NCI-H2107 treated with DMSO at 0.1 percent for 48 hours (cell line): Measurements from ENCODE around the gene M1AP.
A peak's percentile ranks its signal among the peaks of the same experiment; 100 is the strongest.
"Not testable (repeated sequence)": the region's sequence is repeated elsewhere in the genome, so short reads cannot be mapped to it uniquely, and the experiment has no call there.

Experiments used
- DNase-seq: peaks from one replicate; lab custom pipeline; 2025; ENCODE audit not compliant: unreplicated experiment; lab: John Stamatoyannopoulos, UW

The M1AP gene

DNA sequence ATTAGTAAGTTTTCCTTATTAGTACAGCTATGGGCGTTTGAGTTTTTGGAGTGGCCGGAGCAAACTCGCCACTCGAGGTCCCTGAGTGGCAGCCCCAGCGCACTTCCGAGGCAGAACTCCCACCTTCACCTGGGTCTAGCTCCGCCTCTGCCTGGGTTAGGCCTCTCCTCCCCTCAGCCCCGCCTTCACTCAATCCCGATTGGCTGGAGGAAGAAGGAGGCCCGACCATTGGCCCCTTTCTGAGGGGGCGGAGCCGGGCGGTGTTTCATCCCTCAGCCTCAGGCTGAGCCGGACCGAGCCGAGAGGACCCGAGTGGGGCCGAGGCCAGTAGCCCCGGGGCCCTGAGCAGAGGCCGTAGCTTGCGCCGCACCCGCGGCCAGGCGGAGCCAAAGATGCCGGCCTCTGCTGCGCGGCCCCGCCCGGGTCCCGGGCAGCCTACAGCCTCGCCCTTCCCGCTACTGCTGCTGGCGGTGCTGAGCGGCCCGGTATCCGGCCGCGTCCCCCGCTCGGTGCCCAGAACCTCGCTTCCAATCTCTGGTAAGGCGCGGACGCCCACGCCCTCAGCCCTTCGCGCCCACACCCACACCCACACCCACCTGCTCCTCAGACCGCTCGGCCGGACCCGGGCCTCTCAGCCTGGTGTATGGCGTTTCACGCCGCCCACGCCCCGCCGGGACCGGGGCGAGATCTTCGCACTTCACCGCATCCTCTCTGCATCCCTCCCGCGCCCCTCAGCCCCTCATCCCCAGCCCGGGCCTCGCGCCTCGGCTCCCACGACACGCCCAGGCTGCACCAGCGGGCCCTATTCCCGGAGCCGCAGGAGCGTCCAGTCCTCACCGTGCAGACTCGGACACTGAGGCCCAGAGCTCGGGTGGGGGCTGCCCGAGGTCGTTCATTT lies 6.1 kb upstream of the M1AP start, which contains the start of gene SEMA4F:
SEMA4F (plus strand) TSS at position 263 of the 898 bp plus-strand sequence; CDS start at position 393, 130 bp downstream.
- DNase-seq: peak; percentile 91

DNA sequence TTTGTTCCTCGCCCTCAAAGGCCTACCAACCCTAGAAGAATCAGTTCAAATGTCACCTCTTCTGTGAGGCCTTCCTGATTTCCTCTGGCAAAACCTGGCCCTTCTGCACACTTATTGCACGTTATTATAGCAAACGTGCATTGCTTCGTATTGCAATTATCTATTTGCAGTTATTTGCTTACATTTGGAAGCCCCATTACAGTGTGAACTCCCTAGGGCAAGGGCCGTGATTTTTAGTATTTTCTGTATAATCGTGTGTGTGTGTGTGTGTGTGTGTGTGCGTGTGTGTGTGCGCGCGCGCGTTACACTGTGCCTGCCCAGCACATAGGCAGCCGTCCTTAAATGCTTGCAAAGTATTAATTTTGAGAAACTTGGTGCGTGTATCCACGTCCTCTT lies 5.5 kb upstream of the M1AP start:
- DNase-seq: no peak

DNA sequence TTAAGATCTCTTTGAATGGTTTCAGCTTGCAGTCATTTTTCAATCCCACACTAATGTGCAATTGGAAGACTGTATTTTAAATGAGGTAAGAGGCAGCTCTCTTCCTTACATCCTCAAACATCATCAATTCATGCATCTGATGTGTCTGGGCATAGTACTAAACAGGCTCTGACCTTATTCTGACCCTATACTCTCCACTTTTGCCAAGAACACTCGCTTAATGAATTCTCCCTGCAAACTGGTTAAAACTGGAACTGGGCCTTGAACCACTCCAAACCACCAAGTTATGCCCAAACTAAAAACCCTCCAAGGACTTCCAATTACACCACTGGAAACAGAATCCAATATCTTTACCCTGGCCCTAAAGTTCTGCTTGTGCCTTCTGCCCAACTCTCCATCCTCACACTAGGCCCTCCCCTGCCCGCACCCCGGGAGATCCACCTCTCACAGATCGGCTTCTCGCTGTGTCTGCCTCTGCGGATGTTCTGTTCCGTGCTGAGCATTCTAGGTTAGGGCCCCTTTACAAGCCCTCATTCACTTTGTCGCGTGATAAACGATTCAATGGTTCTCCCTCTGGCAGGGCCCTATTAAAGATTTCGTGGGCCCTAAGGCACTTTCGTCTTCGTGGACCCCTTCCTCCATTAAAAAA lies 1.2 kb downstream of the M1AP start:
- DNase-seq: no peak

DNA sequence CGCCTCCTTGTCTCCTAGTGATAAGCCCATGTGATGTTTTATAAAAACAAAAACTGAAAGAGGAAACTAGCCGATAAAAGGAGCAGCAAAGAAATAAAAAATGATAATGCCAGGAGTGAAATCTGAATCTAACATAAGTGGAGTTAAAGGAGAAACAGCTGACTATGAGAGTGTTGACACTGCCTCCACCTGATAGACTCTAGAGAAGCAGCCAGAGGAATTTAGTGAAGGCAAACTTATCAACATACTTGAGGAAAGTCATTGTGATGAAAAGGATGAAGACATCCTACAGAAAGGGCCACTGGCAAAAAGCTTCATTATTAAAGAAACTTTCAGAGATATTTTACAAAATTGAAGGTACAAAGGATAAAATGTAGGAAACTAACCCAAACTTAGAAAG lies 1.9 kb downstream of the M1AP start:
- no peak for DNase-seq

- no peak for DNase-seq
These were observed 2.8 kb downstream of the M1AP start for GRCh38 chr2:74645344-74645743.

DNA sequence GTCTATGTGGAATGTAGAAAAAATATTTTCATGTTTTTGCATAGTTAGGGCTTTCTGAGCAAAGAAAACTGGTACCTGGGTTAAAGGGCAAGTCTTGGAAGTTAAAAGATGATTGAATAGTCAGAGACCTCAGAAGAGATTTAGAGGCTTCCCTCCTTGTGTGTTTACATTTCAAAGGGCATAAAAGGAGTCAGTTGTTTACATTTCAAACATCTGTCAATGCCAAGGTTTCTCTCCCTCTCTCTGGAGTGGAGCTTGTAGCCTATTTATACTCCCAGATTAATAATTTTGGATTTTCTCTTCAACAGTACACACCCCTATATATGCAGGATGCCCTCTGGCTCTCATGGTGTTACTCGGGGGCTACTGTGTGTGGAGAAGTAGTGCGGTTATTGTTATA lies 8.6 kb downstream of the M1AP start:
- no peak for DNase-seq

DNA sequence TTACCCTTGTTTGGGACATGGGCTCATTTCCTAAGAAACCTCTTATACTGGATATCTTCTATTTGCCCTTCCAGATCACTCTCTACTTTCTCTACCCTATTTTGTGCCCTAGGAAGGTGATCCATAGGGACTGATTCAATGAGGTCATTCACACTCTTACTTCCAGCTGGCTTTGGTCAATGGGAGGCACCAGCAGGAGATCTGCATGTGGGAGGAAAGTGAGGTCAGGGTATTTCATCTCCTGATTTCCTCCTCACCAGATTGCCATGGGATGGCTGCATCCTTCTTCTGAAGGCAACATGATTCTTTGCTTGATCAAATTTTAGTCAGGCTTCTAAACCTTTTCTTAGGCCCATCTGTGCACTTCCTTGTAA lies 15.2 kb downstream of the M1AP start:
- no peak for DNase-seq

GRCh38 chr2:74632209-74632938 lies 15.8 kb downstream of the M1AP start:
- no peak for DNase-seq

DNA sequence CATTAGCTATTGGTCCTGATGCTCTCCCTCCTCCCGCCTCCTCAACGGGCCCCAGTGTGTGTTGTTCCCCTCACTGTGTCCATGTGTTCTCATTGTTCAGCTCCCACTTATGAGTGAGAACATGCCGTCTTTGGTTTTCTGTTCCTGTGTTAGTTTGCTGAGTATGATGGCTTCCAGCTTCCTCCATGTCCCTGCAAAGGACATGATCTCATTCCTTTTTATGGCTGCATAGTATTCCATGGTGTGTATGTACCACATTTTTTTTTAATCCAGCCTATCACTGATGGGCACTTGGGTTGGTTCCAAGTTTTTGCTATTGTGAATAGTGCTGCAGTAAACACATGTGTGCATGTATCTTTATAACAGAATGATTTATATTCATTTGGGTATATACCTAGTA lies 17.7 kb downstream of the M1AP start:
- not testable (repeated sequence) for DNase-seq

DNA sequence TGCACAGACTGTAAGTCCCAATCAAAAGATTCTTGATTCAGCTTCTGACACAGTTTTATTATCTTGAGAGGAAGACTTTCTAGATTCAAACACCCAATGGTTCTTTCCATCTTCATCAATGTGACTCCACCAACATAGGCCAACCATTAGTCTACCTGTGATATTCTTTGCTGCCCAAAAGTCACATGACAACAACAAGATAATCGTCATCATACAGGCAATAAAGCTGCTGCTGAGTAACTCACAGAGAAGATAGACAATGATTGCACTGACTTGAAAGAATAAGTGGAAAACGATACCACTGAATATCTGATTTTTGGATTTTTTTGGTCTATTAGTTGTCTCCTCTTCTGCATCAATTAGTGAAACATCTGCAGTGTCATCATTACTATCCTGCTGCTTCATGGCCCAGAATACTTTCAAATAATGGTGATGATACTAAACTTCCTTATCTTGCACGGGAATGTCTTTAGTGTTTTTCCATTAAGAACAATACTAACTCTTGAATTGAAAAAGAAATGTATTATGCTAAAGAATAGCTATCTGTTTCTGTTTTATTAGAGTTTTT lies 19.5 kb downstream of the M1AP start:
- DNase-seq: no peak

- no peak for DNase-seq
These were observed 22.3 kb downstream of the M1AP start for GRCh38 chr2:74625658-74626425.

DNA sequence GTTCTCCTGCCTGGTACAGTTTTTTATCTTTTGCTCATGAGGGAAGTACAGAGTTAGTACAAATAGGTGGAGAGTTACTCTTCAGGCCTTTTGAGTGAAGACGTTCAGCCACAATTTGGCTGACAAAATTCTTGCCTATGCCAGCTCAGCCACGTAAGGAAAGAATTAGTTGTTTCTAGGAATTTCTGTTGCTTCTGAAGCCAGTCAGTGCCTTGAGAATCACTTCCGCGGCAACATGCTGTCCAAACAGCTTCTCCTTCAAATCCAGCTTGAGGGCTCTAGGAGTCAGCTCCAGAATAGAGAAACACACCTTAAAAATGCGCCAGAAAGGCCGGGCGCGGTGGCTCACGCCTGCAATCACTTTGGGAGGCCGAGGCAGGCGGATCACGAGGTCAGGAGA lies 27.5 kb downstream of the M1AP start:
- no peak for DNase-seq

DNA sequence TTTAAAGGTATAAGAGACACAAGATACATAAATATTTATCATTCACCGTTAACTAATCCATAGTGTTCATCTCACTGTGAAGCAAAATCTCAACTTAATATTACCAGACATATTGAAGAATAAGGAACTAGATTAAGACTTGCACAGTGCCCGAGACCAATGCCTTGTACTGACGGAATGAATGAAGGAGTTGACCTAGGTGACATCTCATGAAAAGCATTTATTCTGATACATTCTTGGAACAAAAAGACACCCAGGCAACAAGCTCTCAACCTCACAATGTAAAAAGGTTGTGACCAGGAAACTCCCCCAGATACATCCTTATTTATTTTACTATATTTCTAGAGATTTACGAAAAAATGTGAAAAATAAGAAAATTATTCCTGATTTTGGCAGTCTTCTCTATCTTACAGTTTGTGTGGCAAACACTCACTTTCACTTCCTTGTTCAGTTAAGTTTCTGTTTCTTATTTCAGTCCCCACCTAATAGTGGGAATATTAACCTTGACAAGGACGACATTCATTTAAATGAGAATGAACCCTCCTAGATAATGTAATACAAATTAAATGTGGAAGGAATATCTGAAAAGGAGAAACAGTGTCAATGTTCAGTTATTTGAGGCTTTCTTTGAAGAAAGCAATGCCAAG lies 28.4 kb downstream of the M1AP start:
- no peak for DNase-seq

DNA sequence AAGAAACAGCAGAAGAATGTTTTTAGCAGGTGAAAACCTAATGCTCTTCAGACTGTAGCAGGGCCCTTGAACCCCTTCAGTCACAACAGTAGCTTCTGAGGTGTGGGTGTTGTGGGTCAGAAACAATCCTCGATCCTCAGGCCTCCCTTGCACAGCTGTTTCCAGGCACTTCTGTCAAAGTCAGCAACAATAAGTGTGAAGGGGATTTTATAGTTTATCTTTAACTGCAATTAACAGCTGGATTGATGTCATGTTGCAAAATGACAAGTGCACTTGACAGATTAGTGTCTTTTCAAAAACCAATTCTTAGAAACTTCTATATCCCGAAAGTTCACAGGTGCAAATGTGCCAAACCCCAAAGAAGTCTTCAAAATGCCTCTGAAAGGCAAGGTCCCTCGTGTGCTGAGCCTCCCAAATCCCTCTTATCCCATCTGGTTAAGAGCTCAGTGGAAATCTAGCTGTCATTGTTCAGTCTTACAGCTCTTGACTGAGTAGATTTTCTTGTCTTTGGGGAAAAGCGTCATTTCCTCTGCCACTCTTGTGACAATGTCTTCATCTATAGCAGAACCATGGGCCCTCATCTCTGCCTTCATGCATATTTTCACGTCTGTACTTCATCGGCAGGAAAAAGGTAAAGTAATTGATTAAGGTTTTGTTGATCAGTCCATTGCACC lies 29.6 kb downstream of the M1AP start:
- DNase-seq: no peak

DNA sequence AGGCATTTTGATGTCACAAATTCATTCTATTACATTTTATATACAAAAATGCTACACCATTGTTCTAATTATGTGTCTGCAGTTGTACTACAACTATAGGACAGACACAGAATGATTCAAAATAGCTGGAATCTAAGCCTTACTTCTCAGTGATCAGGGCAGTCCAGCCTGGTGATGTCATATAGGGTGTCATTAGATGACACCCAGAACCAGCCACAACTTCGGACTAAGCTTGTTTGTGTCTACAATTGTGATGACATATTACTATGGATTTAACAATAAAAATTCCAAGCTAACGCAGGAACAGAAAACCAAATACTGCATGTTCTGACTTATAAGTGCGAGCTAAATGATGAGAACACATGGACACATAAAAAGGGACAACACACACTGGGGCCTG lies 31.0 kb downstream of the M1AP start:
- no peak for DNase-seq

GRCh38 chr2:74606927-74607326 lies 41.2 kb downstream of the M1AP start:
- no peak for DNase-seq

- DNase-seq: no peak
These were observed 44.7 kb downstream of the M1AP start for GRCh38 chr2:74603282-74604000.

- no peak for DNase-seq
These were observed 45.4 kb downstream of the M1AP start for GRCh38 chr2:74602586-74603281.
